Osteoblast (primary cell): ENCODE data around the gene SEMA3F. TPM values are rescaled to one million over a fixed set of nuclear protein-coding genes. Genes with fewer than 3 reads are reported as not detected.
A peak's percentile ranks its signal among the peaks of the same experiment; 100 is the strongest.

ENCODE experiments used
- DNase-seq: peaks from one replicate; pipeline ENCODE4 v3.0.0; 2011; ENCODE audit warnings: low spot score, mixed read lengths; ENCODE audit not compliant: insufficient read length; ENCODE audit errors: missing footprints
- H2AFZ ChIP-seq: 2 replicates; pipeline ENCODE4 v1.6.0; 2011; ENCODE audit warnings: mild to moderate bottlenecking, low read length
- H3K27ac ChIP-seq: 2 replicates; pipeline ENCODE4 v1.5.1; 2011; ENCODE audit warnings: mild to moderate bottlenecking, low read depth, low read length, moderate library complexity
- H3K27me3 ChIP-seq: 2 replicates; pipeline ENCODE4 v1.6.0; 2012; ENCODE audit warnings: mild to moderate bottlenecking, control low read depth, inconsistent platforms, low read length, moderate library complexity; ENCODE audit not compliant: insufficient read depth
- H3K36me3 ChIP-seq: 2 replicates; pipeline ENCODE4 v1.5.1; 2011; ENCODE audit warnings: mild to moderate bottlenecking, low read length, control low read depth, moderate library complexity; ENCODE audit not compliant: insufficient read depth
- H3K4me1 ChIP-seq: 2 replicates; pipeline ENCODE4 v1.5.1; 2011; ENCODE audit warnings: mild to moderate bottlenecking, low read length, control low read depth, moderate library complexity; ENCODE audit not compliant: insufficient read depth
- H3K4me2 ChIP-seq: 2 replicates; pipeline ENCODE4 v1.6.0; 2011; ENCODE audit warnings: mild to moderate bottlenecking, low read length; ENCODE audit not compliant: insufficient read depth
- H3K4me3 ChIP-seq: fragments of 200-600 bp; sonication (generic); 3 replicates; pipeline ENCODE4 v1.5.1; 2012; ENCODE audit warnings: mild to moderate bottlenecking, low read length, inconsistent platforms; ENCODE audit not compliant: insufficient read depth
- H3K79me2 ChIP-seq: 2 replicates; pipeline ENCODE4 v1.6.0; 2012; ENCODE audit warnings: mild to moderate bottlenecking, low read length, control low read depth, inconsistent platforms; ENCODE audit not compliant: insufficient read depth
- H3K9me3 ChIP-seq: 2 replicates; pipeline ENCODE4 v1.5.1; 2011; ENCODE audit warnings: low read depth, low read length, control low read depth
- H4K20me1 ChIP-seq: 2 replicates; pipeline ENCODE4 v1.6.0; 2012; ENCODE audit warnings: mild to moderate bottlenecking, low read length, control low read depth; ENCODE audit not compliant: insufficient read depth
- CTCF ChIP-seq: IDR thresholded peaks from 2 replicates; pipeline ENCODE4 v1.5.1; 2011; ENCODE audit warnings: mild to moderate bottlenecking, low read depth, low read length, moderate library complexity; ENCODE audit errors: extremely low read depth
- total RNA-seq: library from RNA; depleted of rRNA; stranded (reverse); fragments of >200 nt; gene quantifications from 2 replicates; pipeline ENCODE4 v1.2.3, GENCODE V29; 2012

SEMA3F gene
- total RNA-seq, 1 donor = 5.1 TPM

- H3K27ac ChIP-seq = peak overlapping the region; percentile 41
- H3K4me3 ChIP-seq = no peak overlapping the region
- peak; percentile 95 for DNase-seq
- peaks cover 8% of the 10 kb centered on the region for H3K27me3 ChIP-seq
- no peaks in the 10 kb centered on the region for H3K36me3 ChIP-seq
- peaks cover 40% of the 10 kb centered on the region for H3K79me2 ChIP-seq
- peak overlapping the region; percentile 62 for H2AFZ ChIP-seq
- no peak for TF ChIP-seq CTCF
- no peak overlapping the region for H3K4me2 ChIP-seq
- H3K4me1 ChIP-seq = peaks cover 26% of the 10 kb centered on the region
- no peaks in the 10 kb centered on the region for H3K9me3 ChIP-seq
- no peaks in the 10 kb centered on the region for H4K20me1 ChIP-seq
Measured at GRCh38 chr3:50157827-50158529, 2.9 kb downstream of the SEMA3F start.

- Histone ChIP-seq H3K36me3 (no peaks in the 10 kb centered on the region), H3K9me3 (no peaks in the 10 kb centered on the region), H2AFZ (peak overlapping the region; percentile 62), H3K4me3 (no peak overlapping the region), H3K27ac (no peak overlapping the region), H3K4me2 (no peak overlapping the region), H3K27me3 (peaks cover 8% of the 10 kb centered on the region), H3K79me2 (peaks cover 40% of the 10 kb centered on the region), H4K20me1 (no peaks in the 10 kb centered on the region), H3K4me1 (peaks cover 31% of the 10 kb centered on the region)
- no peak for TF ChIP-seq CTCF
- no peak for DNase-seq
Measured at GRCh38 chr3:50158530-50159146, 3.5 kb downstream of the SEMA3F start.

- peaks cover 38% of the 10 kb centered on the region for H3K79me2 ChIP-seq
- peak; percentile 87 for DNase-seq
- H2AFZ ChIP-seq = no peak overlapping the region
- TF ChIP-seq CTCF = no peak
- H3K4me3 ChIP-seq = no peak overlapping the region
- H3K27me3 ChIP-seq = no peaks in the 10 kb centered on the region
- H3K36me3 ChIP-seq = no peaks in the 10 kb centered on the region
- H3K4me2 ChIP-seq = no peak overlapping the region
- H3K27ac ChIP-seq = no peak overlapping the region
- peaks cover 50% of the 10 kb centered on the region for H3K4me1 ChIP-seq
- no peaks in the 10 kb centered on the region for H4K20me1 ChIP-seq
- no peaks in the 10 kb centered on the region for H3K9me3 ChIP-seq
Measured at GRCh38 chr3:50160561-50160983, 5.4 kb downstream of the SEMA3F start.

GRCh38 chr3:50161320-50161719, 6.2 kb downstream of the SEMA3F start:
- no peak overlapping the region for H3K4me2 ChIP-seq
- peaks cover 57% of the 10 kb centered on the region for H3K4me1 ChIP-seq
- H3K4me3 ChIP-seq = no peak overlapping the region
- H3K36me3 ChIP-seq = no peaks in the 10 kb centered on the region
- no peak for DNase-seq
- no peak overlapping the region for H2AFZ ChIP-seq
- no peak overlapping the region for H3K27ac ChIP-seq
- no peaks in the 10 kb centered on the region for H3K27me3 ChIP-seq
- no peak for TF ChIP-seq CTCF
- H4K20me1 ChIP-seq = no peaks in the 10 kb centered on the region
- no peaks in the 10 kb centered on the region for H3K9me3 ChIP-seq
- peaks cover 31% of the 10 kb centered on the region for H3K79me2 ChIP-seq
